ENCODE data around the gene GXYLT1. TPM values are rescaled to one million over a fixed set of nuclear protein-coding genes. Genes with fewer than 3 reads are reported as not detected.

GXYLT1 gene
- total and polyA plus RNA-seq, 2 donors (not counting 3 experiments of a cell fraction or from before 2014, with no cell fraction given), result 6.8 to 23.0 TPM

GRCh38 chr12:42099433-42099832 lies 45.2 kb downstream of the GXYLT1 start:
- no peak overlapping the region for H3K4me2 ChIP-seq (ENCODE audit: insufficient read depth, low read length)
- no peak overlapping the region for H2AFZ ChIP-seq (ENCODE audit: low read depth, low read length)
- no peaks in the 10 kb centered on the region for H3K36me3 ChIP-seq (ENCODE audit: control insufficient read depth in 2 of 2, extremely low read depth in 1 of 2, insufficient read depth in 2 of 2, low read length in 2 of 2)
- H3K27me3 ChIP-seq (ENCODE audit: control insufficient read depth in 2 of 2, insufficient read depth in 2 of 2, low read length in 2 of 2), result no peaks in the 10 kb centered on the region
- TF ChIP-seq MAX (IDR thresholded peaks at IDR 0.05; ENCODE audit: insufficient read depth, insufficient read length) (no peak), POLR2A (IDR thresholded peaks at IDR 0.05; ENCODE audit: low read depth, low read length) (no peak), GATA2 (IDR thresholded peaks at IDR 0.05; ENCODE audit: insufficient read depth, insufficient read length, low read depth, low read length) (no peak), JUN (IDR thresholded peaks at IDR 0.05; ENCODE audit: borderline replicate concordance, insufficient read depth, insufficient read length, low read depth) (no peak), FOS (IDR thresholded peaks at IDR 0.05; ENCODE audit: borderline replicate concordance, insufficient read depth, low read length) (no peak), MYC (IDR thresholded peaks at IDR 0.05; ENCODE audit: low read depth, low read length) (no peak), POLR2AphosphoS5 (IDR thresholded peaks at IDR 0.05; ENCODE audit: insufficient read depth, low read depth, low read length) (no peak), EZH2 (IDR thresholded peaks at IDR 0.05; ENCODE audit: borderline replicate concordance, low read depth, low read length, severe bottlenecking) (no peak)
- TF ChIP-seq, protein P1, sequence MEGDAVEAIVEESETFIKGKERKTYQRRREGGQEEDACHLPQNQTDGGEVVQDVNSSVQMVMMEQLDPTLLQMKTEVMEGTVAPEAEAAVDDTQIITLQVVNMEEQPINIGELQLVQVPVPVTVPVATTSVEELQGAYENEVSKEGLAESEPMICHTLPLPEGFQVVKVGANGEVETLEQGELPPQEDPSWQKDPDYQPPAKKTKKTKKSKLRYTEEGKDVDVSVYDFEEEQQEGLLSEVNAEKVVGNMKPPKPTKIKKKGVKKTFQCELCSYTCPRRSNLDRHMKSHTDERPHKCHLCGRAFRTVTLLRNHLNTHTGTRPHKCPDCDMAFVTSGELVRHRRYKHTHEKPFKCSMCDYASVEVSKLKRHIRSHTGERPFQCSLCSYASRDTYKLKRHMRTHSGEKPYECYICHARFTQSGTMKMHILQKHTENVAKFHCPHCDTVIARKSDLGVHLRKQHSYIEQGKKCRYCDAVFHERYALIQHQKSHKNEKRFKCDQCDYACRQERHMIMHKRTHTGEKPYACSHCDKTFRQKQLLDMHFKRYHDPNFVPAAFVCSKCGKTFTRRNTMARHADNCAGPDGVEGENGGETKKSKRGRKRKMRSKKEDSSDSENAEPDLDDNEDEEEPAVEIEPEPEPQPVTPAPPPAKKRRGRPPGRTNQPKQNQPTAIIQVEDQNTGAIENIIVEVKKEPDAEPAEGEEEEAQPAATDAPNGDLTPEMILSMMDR (IDR thresholded peaks at IDR 0.05; ENCODE audit: extremely low read depth in 1 of 2, insufficient read depth in 1 of 2, low read depth in 1 of 2, low read length in 2 of 2), result no peak
- no peak for DNase-seq (ENCODE audit: low read depth, low spot score)
- no peak for FAIRE-seq
- ChIA-PET POLR2A (no interaction called here), CTCF (interaction anchor here (1.1 kb wide), 1 partner anchor 909 kb away, joined by 3 read pairs; no protein-coding TSS in a partner anchor)
- H3K27ac ChIP-seq (ENCODE audit: insufficient read depth, low read depth, low read length), result no peak overlapping the region
- no peak overlapping the region for H3K9ac ChIP-seq (replicated peaks; ENCODE audit: extremely low read depth, insufficient read depth, low read length)
- H3K9me3 ChIP-seq (replicated peaks; ENCODE audit: control insufficient read depth, insufficient read depth, low read length), result no peaks in the 10 kb centered on the region
- H3K79me2 ChIP-seq (ENCODE audit: control insufficient read depth, insufficient read depth, low read length), result no peaks in the 10 kb centered on the region
- BruUV-seq (replicated peaks), result no TSS peak
- H3K4me3 ChIP-seq (replicated peaks in 1 of 3; ENCODE audit: insufficient read depth in 1 of 3, low read depth in 1 of 3, low read length in 3 of 3), result no peak overlapping the region
- H4K20me1 ChIP-seq (replicated peaks; ENCODE audit: control insufficient read depth, extremely low read depth, insufficient read depth, low read length), result no peaks in the 10 kb centered on the region
- dilution Hi-C loops (cut with MboI; ENCODE audit: extremely low pct_ligation_motif_present, low sequenced_read_pairs), result no loop called here
- H3K4me1 ChIP-seq (ENCODE audit: control insufficient read depth, extremely low read depth, insufficient read depth, low read length), result peaks cover 6% of the 10 kb centered on the region
- no peaks in the 10 kb centered on the region for H3K9me1 ChIP-seq (replicated peaks; ENCODE audit: control insufficient read depth, extremely low read depth, insufficient read depth, low read length)
- intact Hi-C loops (cut with micrococcal nuclease), result loop anchor here (10.0 kb wide), 1 partner anchor 575 kb away; no protein-coding TSS in a partner anchor
